Activated CD8-positive, alpha-beta memory T cell treated with anti-CD3 and anti-CD28 coated beads for 36 hours (primary cell): ENCODE data around the gene PKN1. TPM values are rescaled to one million over a fixed set of nuclear protein-coding genes. Genes with fewer than 3 reads are reported as not detected.

Experiments
- total RNA-seq, 2 experiments: library from RNA; stranded (reverse); gene quantifications; one replicate each; pipeline ENCODE4 v1.2.3, GENCODE V29; 2021

Gene PKN1
- total RNA-seq, 2 experiments from 2014 or later = 171 to 180 TPM

Other genes with a start within 250 kb of the PKN1 start
- gene ADGRL1, start 227.1 kb upstream of the PKN1 start, total RNA-seq = 1 to 10 TPM; 7.4 to 8.3 TPM
- 100 to 1,000 TPM; 224 to 225 TPM for gene ADGRE5, start 51.9 kb upstream of the PKN1 start, total RNA-seq
- 100 to 1,000 TPM; 276 to 286 TPM for gene DDX39A, start 14.0 kb upstream of the PKN1 start, total RNA-seq
- under 1 TPM; 0.34 to 0.53 TPM for gene PTGER1, start 42.0 kb downstream of the PKN1 start, total RNA-seq
- 10 to 100 TPM; 31.8 to 32.5 TPM for gene GIPC1, start 62.8 kb downstream of the PKN1 start, total RNA-seq
- gene DNAJB1, start 85.1 kb downstream of the PKN1 start, total RNA-seq = 10 to 100 TPM; 93.8 to 95.8 TPM
- gene TECR, start 96.3 kb downstream of the PKN1 start, total RNA-seq = 100 to 1,000 TPM; 117 to 122 TPM
- 100 to 1,000 TPM; 128 to 129 TPM for gene NDUFB7, start 138.8 kb downstream of the PKN1 start, total RNA-seq
- 1 to 10 TPM; 1.2 to 1.3 TPM for gene CLEC17A, start 149.8 kb downstream of the PKN1 start, total RNA-seq
- gene ADGRE3, start 241.5 kb downstream of the PKN1 start, total RNA-seq = not detected